B cell (primary cell): Measurements from ENCODE around the gene SPATA19. TPM values are rescaled to one million over a fixed set of nuclear protein-coding genes. Genes with fewer than 3 reads are reported as not detected.

ENCODE experiments used
- ATAC-seq: fragments of 200-7000 bp; cut with Tn5 transposase; one replicate; pipeline ENCODE4 v1.10.0; 2021; ENCODE audit warnings: low read depth, mild to moderate bottlenecking, moderate number of reproducible peaks, moderate library complexity
- CTCF ChIA-PET: fragments of 350-600 bp; sonication (Branson Sonifier 250); formaldehyde crosslinking; loops from one replicate; lab custom pipeline; 2021; ENCODE audit warnings: antibody characterized with exemption, inconsistent platforms; lab: Charles Lee
- POLR2A ChIA-PET: fragments of 350-600 bp; sonication (Branson Sonifier 250); formaldehyde crosslinking; loops from one replicate; lab custom pipeline; 2021; ENCODE audit warnings: antibody characterized with exemption; lab: Charles Lee
- DNase-seq: peaks from one replicate; pipeline ENCODE4 v3.0.0; 2013
- H2AFZ ChIP-seq: 2 replicates; pipeline ENCODE4 v1.6.1; 2012; ENCODE audit warnings: mild to moderate bottlenecking, low read depth, low read length; ENCODE audit not compliant: insufficient read depth, poor library complexity, severe bottlenecking
- H3K27ac ChIP-seq, 2 donors: 1 replicate in 1 of 2; 2 replicates in 1 of 2; pipeline ENCODE4 v1.5.1; 2012 to 2013; ENCODE audit warnings: low read length in 2 of 2, mild to moderate bottlenecking in 2 of 2, moderate library complexity in 1 of 2
- H3K27me3 ChIP-seq, 4 experiments: fragments of 200-600 bp in 1 of 4; sonication (generic) in 1 of 4; replicated peaks in 1 of 4; 1 replicate in 2 of 4; 2 replicates in 2 of 4; pipeline versions ENCODE4 v1.6.1 to v1.7.0; 2013 to 2016; ENCODE audit warnings: low read length in 3 of 4, mild to moderate bottlenecking in 2 of 4, mixed read lengths in 1 of 4, moderate library complexity in 1 of 4; ENCODE audit not compliant: insufficient read depth in 4 of 4, control insufficient read depth in 3 of 4; ENCODE audit errors: control extremely low read depth in 1 of 4
- H3K36me3 ChIP-seq, 2 experiments: replicated peaks in 1 of 2; 1 replicate in 1 of 2; 2 replicates in 1 of 2; pipeline versions ENCODE4 v1.6.1 to v1.7.1; 2013; ENCODE audit warnings: low read length in 1 of 2; ENCODE audit not compliant: insufficient read depth in 2 of 2, control insufficient read depth in 1 of 2; ENCODE audit errors: control extremely low read depth in 1 of 2, extremely low read depth in 1 of 2
- H3K4me1 ChIP-seq, 2 donors: fragments of 200-600 bp in 1 of 2; sonication (generic) in 1 of 2; 1 replicate in 1 of 2; 2 replicates in 1 of 2; pipeline versions ENCODE4 v1.5.1 to v1.6.1; 2013 to 2017; ENCODE audit warnings: low read length in 2 of 2; ENCODE audit not compliant: control insufficient read depth in 2 of 2, insufficient read depth in 2 of 2
- H3K4me2 ChIP-seq: replicated peaks from 2 replicates; pipeline ENCODE3; 2012; ENCODE audit warnings: mild to moderate bottlenecking, low read depth, low read length; ENCODE audit not compliant: poor library complexity, severe bottlenecking
- H3K4me3 ChIP-seq, 5 experiments: fragments of 200-600 bp in 1 of 5; sonication (generic) in 1 of 5; 1 replicate in 3 of 5; 2 replicates in 2 of 5; pipeline versions ENCODE4 v1.5.1 to v1.7.0; 2011 to 2016; ENCODE audit warnings: low read length in 4 of 5, mild to moderate bottlenecking in 4 of 5, low read depth in 2 of 5, control low read depth in 1 of 5, moderate library complexity in 1 of 5; ENCODE audit not compliant: insufficient read depth in 1 of 5; ENCODE audit errors: control extremely low read depth in 1 of 5, extremely low read depth in 1 of 5
- H3K79me2 ChIP-seq: fragments of 200-600 bp; sonication (generic); one replicate; pipeline ENCODE4 v1.6.0; 2016; ENCODE audit warnings: low read length; ENCODE audit not compliant: control insufficient read depth, insufficient read depth
- H3K9ac ChIP-seq: fragments of 200-600 bp; sonication (generic); 2 replicates; pipeline ENCODE4 v1.6.1; 2017; ENCODE audit warnings: mild to moderate bottlenecking, low read length, moderate library complexity
- H3K9me3 ChIP-seq, 3 donors: one replicate each; pipeline versions ENCODE4 v1.6.1 to v1.7.1; 2013; ENCODE audit warnings: low read length in 2 of 3; ENCODE audit not compliant: control insufficient read depth in 2 of 3, insufficient read depth in 1 of 3; ENCODE audit errors: control extremely low read depth in 1 of 3
- H4K20me1 ChIP-seq: 2 replicates; pipeline ENCODE4 v1.6.0; 2012; ENCODE audit warnings: mild to moderate bottlenecking, low read length; ENCODE audit not compliant: insufficient read depth, control insufficient read depth, poor library complexity, severe bottlenecking
- H3K27ac Mint-ChIP-seq: one replicate; pipeline ENCODE4 v1.8.0; 2021; ENCODE audit warnings: mixed read lengths
- H3K27me3 Mint-ChIP-seq: one replicate; pipeline ENCODE4 v1.8.0; 2021; ENCODE audit warnings: mixed read lengths
- H3K4me1 Mint-ChIP-seq: one replicate; pipeline ENCODE4 v1.8.0; 2021; ENCODE audit warnings: mixed read lengths
- H3K4me3 Mint-ChIP-seq: one replicate; pipeline ENCODE4 v1.8.0; 2021; ENCODE audit warnings: mixed read lengths
- H3K9me3 Mint-ChIP-seq: one replicate; pipeline ENCODE4 v1.8.0; 2022; ENCODE audit warnings: mixed read lengths; ENCODE audit not compliant: insufficient read depth
- CTCF ChIP-seq: fragments of 200-600 bp; IDR thresholded peaks from one replicate; pipeline ENCODE4 v1.8.0; 2022; ENCODE audit warnings: antibody characterized with exemption, mild to moderate bottlenecking
- EZH2 ChIP-seq: IDR thresholded peaks from 2 replicates; pipeline ENCODE4 v1.6.1; 2012; ENCODE audit warnings: borderline replicate concordance, low read depth, mild to moderate bottlenecking, moderate library complexity, low read length; ENCODE audit not compliant: insufficient read depth, poor library complexity, severe bottlenecking
- WGBS: methylation state at CpG from one replicate; pipeline ENCODE4 v1.1.5; 2013; ENCODE audit warnings: missing lambda C conversion rate; ENCODE audit not compliant: insufficient coverage; 5-methylcytosine and 5-hydroxymethylcytosine counted together
- intact Hi-C: fragments of 100-400 bp; cut with micrococcal nuclease; formaldehyde crosslinking; loops from one replicate; pipeline ENCODE4 v1.10.0; 2022
- polyA plus RNA-seq: library from polyadenylated mRNA; depleted of rRNA; stranded (reverse); fragments of >200 nt; gene quantifications from 2 replicates; pipeline ENCODE4 v1.2.3, GENCODE V29; 2012
- total RNA-seq, 2 donors: library from RNA; stranded (reverse); fragments of 120-200 nt in 1 of 2; gene quantifications; 1 replicate in 1 of 2; 2 replicates in 1 of 2; pipeline versions ENCODE4 v1.2.3 to v1.2.4, GENCODE V29; 2013 to 2022

The SPATA19 gene
- total and polyA plus RNA-seq, 2 donors (not counting 1 experiment from before 2014, with no cell fraction given), result not detected

- no peak overlapping the region for H3K27ac Mint-ChIP-seq
- no peaks in the 10 kb centered on the region for H3K4me1 Mint-ChIP-seq
- POLR2A ChIA-PET, result no interaction called here
- Histone ChIP-seq H3K27me3 (peaks cover 0 to 2% (median 0%) of the 10 kb centered on the region in 4 experiments), H3K79me2 (no peaks in the 10 kb centered on the region), H3K36me3 (no peaks in the 10 kb centered on the region), H3K4me2 (no peak overlapping the region), H3K4me1 (no peaks in the 10 kb centered on the region), H3K9ac (no peak overlapping the region), H3K4me3 (no peak overlapping the region), H4K20me1 (no peaks in the 10 kb centered on the region), H3K27ac (no peak overlapping the region), H3K9me3 (peaks cover 0 to 11% (median 0%) of the 10 kb centered on the region in 3 donors), H2AFZ (no peak overlapping the region)
- H3K27me3 Mint-ChIP-seq, result no peaks in the 10 kb centered on the region
- no peak for DNase-seq
- 46% methylated on average over 8 of the region's 11 CpGs for WGBS
- ATAC-seq, result no peak
- no peaks in the 10 kb centered on the region for H3K9me3 Mint-ChIP-seq
- no peak overlapping the region for H3K4me3 Mint-ChIP-seq
- TF ChIP-seq CTCF, result peak; percentile 44
- no peak for TF ChIP-seq EZH2
- CTCF ChIA-PET, result interaction anchor here (0.8 to 1.4 kb wide), 5 partner anchors 8 to 756 kb away, joined by 3 to 5 read pairs (median 3); no protein-coding TSS in a partner anchor
- intact Hi-C loops, result loop anchor here (10.0 kb wide), 1 partner anchor 700 kb away; no protein-coding TSS in a partner anchor
These were observed 10.4 kb downstream of the SPATA19 start for GRCh38 chr11:133834682-133835592.
